ENCODE data around the gene PPP2R5A.

DNA sequence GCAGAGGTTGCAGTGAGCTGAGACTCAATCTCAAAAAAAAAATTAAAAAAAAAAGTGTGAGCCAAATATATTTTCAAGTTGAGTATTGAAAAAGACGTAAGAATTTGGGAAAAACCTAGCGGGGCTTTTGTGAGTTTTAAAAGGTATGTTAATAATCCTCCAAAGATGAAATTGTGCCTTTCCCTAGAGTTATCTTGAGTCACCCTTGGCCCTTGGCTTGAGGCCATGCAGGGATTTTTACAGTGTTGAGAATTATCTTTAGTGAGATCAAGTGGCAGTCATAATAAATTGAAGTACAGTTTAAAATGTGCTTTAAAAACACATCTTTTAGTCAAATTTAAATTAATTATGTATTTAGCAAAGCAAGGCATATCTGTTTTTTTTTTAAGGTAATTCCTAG lies 32.7 kb downstream of the PPP2R5A start:
- TF ChIP-seq POLR2A (IDR thresholded peaks at IDR 0.05; ENCODE audit: extremely low read depth, insufficient read length): no peak
- TF ChIP-seq, protein P1, sequence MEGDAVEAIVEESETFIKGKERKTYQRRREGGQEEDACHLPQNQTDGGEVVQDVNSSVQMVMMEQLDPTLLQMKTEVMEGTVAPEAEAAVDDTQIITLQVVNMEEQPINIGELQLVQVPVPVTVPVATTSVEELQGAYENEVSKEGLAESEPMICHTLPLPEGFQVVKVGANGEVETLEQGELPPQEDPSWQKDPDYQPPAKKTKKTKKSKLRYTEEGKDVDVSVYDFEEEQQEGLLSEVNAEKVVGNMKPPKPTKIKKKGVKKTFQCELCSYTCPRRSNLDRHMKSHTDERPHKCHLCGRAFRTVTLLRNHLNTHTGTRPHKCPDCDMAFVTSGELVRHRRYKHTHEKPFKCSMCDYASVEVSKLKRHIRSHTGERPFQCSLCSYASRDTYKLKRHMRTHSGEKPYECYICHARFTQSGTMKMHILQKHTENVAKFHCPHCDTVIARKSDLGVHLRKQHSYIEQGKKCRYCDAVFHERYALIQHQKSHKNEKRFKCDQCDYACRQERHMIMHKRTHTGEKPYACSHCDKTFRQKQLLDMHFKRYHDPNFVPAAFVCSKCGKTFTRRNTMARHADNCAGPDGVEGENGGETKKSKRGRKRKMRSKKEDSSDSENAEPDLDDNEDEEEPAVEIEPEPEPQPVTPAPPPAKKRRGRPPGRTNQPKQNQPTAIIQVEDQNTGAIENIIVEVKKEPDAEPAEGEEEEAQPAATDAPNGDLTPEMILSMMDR (IDR thresholded peaks at IDR 0.05; ENCODE audit: low read depth, low read length): no peak

Data from NB4 (cell line).